ENCODE results near the gene ARHGAP35.

DNA sequence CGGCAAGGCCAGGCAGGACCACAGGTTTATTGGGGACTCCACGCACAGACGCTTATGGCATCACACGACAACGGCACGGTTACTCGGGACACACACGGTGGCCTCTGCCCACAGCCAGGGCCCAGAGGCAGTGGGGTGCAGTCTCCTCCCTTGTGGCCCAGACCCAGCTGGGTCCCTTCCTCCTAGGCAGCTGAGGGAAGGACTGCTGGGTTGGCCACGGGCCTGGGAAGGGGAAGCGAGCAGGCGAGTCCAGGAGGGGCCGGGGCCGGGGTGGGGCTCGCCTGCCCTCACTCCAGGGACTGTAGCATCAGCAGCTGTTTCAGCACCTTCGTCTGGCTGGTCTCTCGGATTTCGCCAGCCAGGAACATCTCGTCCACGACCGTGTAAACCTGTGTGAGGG is 22.6 kb upstream of the ARHGAP35 start:
- TF ChIP-seq, protein P1, sequence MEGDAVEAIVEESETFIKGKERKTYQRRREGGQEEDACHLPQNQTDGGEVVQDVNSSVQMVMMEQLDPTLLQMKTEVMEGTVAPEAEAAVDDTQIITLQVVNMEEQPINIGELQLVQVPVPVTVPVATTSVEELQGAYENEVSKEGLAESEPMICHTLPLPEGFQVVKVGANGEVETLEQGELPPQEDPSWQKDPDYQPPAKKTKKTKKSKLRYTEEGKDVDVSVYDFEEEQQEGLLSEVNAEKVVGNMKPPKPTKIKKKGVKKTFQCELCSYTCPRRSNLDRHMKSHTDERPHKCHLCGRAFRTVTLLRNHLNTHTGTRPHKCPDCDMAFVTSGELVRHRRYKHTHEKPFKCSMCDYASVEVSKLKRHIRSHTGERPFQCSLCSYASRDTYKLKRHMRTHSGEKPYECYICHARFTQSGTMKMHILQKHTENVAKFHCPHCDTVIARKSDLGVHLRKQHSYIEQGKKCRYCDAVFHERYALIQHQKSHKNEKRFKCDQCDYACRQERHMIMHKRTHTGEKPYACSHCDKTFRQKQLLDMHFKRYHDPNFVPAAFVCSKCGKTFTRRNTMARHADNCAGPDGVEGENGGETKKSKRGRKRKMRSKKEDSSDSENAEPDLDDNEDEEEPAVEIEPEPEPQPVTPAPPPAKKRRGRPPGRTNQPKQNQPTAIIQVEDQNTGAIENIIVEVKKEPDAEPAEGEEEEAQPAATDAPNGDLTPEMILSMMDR (conservative IDR thresholded peaks at IDR 0.05; ENCODE audit: low read depth, low read length): no peak
- TF ChIP-seq EZH2 (IDR thresholded peaks at IDR 0.05; ENCODE audit: low read length, unreplicated experiment): no peak
- TF ChIP-seq EZH2phosphoT487 (IDR thresholded peaks at IDR 0.05; ENCODE audit: borderline replicate concordance, low read length): no peak
